Common myeloid progenitor, CD34-positive (primary cell): ENCODE measurements around the gene ABI3BP.

Experiments used
- CTCF ChIA-PET: fragments of 350-600 bp; sonication (Branson Sonifier 250); formaldehyde crosslinking; loops from one replicate; lab custom pipeline; 2021; ENCODE audit warnings: antibody characterized with exemption; lab: Charles Lee
- POLR2A ChIA-PET: fragments of 350-600 bp; sonication (Branson Sonifier 250); formaldehyde crosslinking; loops from one replicate; lab custom pipeline; 2021; ENCODE audit warnings: antibody characterized with exemption; lab: Charles Lee
- DNase-seq, 3 donors: peaks; one replicate each; pipeline versions ENCODE4 v3.0.0 to v3.0.0-alpha.2; 2013
- H3K27ac ChIP-seq, 2 experiments: 1 replicate in 1 of 2; 2 replicates in 1 of 2; pipeline ENCODE4 v1.7.0; 2013; ENCODE audit warnings: inconsistent platforms in 2 of 2, low read length in 2 of 2, mild to moderate bottlenecking in 2 of 2, low read depth in 1 of 2, moderate library complexity in 1 of 2; ENCODE audit not compliant: severe bottlenecking in 2 of 2, insufficient read depth in 1 of 2, poor library complexity in 1 of 2
- H3K27me3 ChIP-seq, 5 experiments: replicated peaks in 2 of 5; 1 replicate in 3 of 5; 2 replicates in 2 of 5; pipeline versions ENCODE4 v1.6.1 to v1.7.0; 2013; ENCODE audit warnings: low read length in 4 of 5, mild to moderate bottlenecking in 2 of 5, moderate library complexity in 2 of 5, inconsistent platforms in 1 of 5; ENCODE audit not compliant: insufficient read depth in 5 of 5, control insufficient read depth in 4 of 5
- H3K36me3 ChIP-seq, 4 experiments: 1 replicate in 2 of 4; 2 replicates in 2 of 4; pipeline versions ENCODE4 v1.6.1 to v1.7.0; 2013; ENCODE audit warnings: low read length in 3 of 4, control low read depth in 1 of 4, mild to moderate bottlenecking in 1 of 4; ENCODE audit not compliant: control insufficient read depth in 4 of 4, insufficient read depth in 4 of 4
- H3K4me1 ChIP-seq, 4 experiments: 1 replicate in 3 of 4; 2 replicates in 1 of 4; pipeline versions ENCODE4 v1.6.1 to v1.7.1; 2013; ENCODE audit warnings: low read length in 3 of 4, mild to moderate bottlenecking in 3 of 4, control low read depth in 1 of 4, inconsistent platforms in 1 of 4, moderate library complexity in 1 of 4; ENCODE audit not compliant: control insufficient read depth in 4 of 4, insufficient read depth in 4 of 4; ENCODE audit errors: control extremely low read depth in 1 of 4
- H3K4me3 ChIP-seq, 7 experiments: 1 replicate in 4 of 7; 2 replicates in 3 of 7; pipeline versions ENCODE4 v1.5.1 to v1.7.0; 2013; ENCODE audit warnings: mild to moderate bottlenecking in 7 of 7, low read length in 6 of 7, moderate library complexity in 6 of 7, inconsistent platforms in 2 of 7, low read depth in 2 of 7, control low read depth in 1 of 7; ENCODE audit not compliant: insufficient read depth in 4 of 7, control insufficient read depth in 1 of 7; ENCODE audit errors: extremely low read depth in 1 of 7
- H3K9me3 ChIP-seq, 5 experiments: 1 replicate in 4 of 5; 2 replicates in 1 of 5; pipeline versions ENCODE4 v1.6.1 to v1.7.1; 2013; ENCODE audit warnings: low read length in 4 of 5, mild to moderate bottlenecking in 2 of 5, inconsistent platforms in 1 of 5, low read depth in 1 of 5, moderate library complexity in 1 of 5; ENCODE audit not compliant: control insufficient read depth in 4 of 5, insufficient read depth in 2 of 5; ENCODE audit errors: control extremely low read depth in 1 of 5
- WGBS: methylation state at CpG from one replicate; pipeline ENCODE4 v1.1.5; 2013; ENCODE audit not compliant: insufficient coverage; 5-methylcytosine and 5-hydroxymethylcytosine counted together

Gene ABI3BP

DNA sequence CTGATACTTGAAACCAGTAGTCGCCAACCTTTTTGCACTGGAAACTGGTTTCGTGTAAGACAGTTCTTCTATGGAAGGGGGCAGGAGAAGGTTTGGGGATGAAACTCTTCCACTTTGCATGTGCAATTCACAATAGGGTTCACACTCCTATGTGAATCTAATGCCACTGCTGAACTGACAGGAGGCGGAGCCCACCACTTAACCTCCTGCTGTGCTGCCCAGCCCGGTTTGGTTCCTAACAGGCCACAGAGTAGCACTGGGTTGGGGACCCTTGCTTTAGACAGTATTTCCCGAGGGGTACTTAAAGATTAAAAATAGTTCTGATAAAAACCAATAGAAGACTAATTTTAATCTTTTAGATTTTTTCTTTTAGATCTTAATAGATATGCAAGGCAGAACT lies 272.8 kb downstream of the ABI3BP start:
- WGBS = 100% methylated on average over 2 of the region's 5 CpGs
- no peaks in the 10 kb centered on the region for H3K9me3 ChIP-seq
- CTCF ChIA-PET = no interaction called here
- DNase-seq = no peak
- peaks cover 20 to 77% (median 45%) of the 10 kb centered on the region in 4 experiments for H3K36me3 ChIP-seq
- POLR2A ChIA-PET = no interaction called here
- no peaks in the 10 kb centered on the region for H3K27me3 ChIP-seq
- H3K4me1 ChIP-seq = no peaks in the 10 kb centered on the region
- H3K27ac ChIP-seq = no peak overlapping the region
- no peak overlapping the region for H3K4me3 ChIP-seq

DNA sequence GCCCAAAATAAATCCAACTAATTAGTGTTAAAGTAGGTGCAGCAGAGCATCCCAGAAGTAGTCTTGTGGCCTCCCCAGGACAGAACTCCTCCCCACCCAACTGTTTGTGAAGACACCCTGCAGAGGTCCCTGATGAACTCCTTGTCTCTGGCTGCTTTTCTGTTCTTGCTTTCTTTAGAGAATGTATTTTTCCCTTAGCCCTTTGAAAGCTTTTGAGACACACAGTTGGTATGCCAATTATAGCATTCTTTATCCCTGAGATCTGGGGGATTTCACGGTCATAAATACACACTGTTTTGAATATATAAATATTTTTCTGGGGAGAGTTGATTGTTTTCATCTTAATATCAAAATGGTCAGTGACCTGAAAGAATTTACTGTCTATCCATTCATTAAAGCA lies 274.1 kb downstream of the ABI3BP start:
- WGBS = no CpG with 5 or more reads among the region's 1 CpG
- H3K27ac ChIP-seq = no peak overlapping the region
- no peaks in the 10 kb centered on the region for H3K27me3 ChIP-seq
- no peaks in the 10 kb centered on the region for H3K4me1 ChIP-seq
- H3K36me3 ChIP-seq = peaks cover 26 to 79% (median 51%) of the 10 kb centered on the region in 4 experiments
- POLR2A ChIA-PET = no interaction called here
- no peak overlapping the region for H3K4me3 ChIP-seq
- no peaks in the 10 kb centered on the region for H3K9me3 ChIP-seq
- CTCF ChIA-PET = interaction anchor here (1.6 kb wide), 1 partner anchor 24 kb away, joined by 5 read pairs; no protein-coding TSS in a partner anchor
- DNase-seq = no peak

DNA sequence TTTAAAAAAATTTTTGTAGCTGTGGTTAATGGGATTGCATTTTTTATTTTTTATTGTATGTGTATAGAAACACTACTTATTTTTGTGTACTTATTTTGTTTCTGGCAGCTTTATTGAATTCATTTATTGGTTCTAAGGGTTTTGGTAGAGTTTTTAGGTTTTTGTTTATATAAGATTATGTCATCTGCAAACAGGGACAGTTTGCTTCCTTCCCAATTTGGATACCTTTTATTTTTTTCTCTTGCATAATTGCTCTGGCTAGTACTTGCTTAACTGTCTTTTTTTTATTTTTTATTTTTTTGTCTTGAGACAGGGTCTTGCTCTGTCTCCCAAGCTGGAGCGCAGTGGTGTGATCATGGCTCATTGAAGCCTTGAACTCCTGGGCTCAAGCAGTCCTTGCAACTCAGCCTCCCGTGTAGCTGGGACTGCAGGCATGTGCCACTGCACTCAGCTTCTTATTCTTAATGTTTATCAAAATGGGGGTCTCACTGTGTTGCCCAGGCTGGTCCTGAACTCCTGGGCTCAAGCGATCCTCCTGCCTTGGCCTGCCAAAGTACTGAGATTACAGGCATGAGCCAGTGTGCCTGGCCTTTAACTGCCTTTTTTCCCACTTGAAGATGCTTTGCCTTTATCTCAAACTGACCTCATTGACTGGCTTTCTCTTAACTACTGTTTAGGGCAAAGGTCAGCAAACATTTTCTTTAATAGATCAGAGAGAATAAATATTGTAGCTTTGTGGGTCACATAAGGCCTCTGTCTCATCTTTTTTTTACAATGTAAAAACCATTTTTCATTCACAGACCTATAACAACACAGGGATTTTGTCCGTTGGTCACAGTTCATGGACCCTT lies 275.4 kb downstream of the ABI3BP start:
- DNase-seq = no peak
- Histone ChIP-seq H3K9me3 (no peaks in the 10 kb centered on the region), H3K36me3 (peaks cover 27 to 80% (median 52%) of the 10 kb centered on the region in 4 experiments), H3K27ac (no peak overlapping the region), H3K27me3 (no peaks in the 10 kb centered on the region), H3K4me3 (no peak overlapping the region), H3K4me1 (no peaks in the 10 kb centered on the region)
- CTCF ChIA-PET = interaction anchor here (0.6 to 1.6 kb wide), 4 partner anchors 10 to 885 kb away, joined by 3 to 5 read pairs (median 3); no protein-coding TSS in a partner anchor
- 100% methylated on average over 3 of the region's 4 CpGs for WGBS
- POLR2A ChIA-PET = interaction anchor here (0.6 kb wide), 1 partner anchor 8 kb away, joined by 3 read pairs; the partner anchor contains the start of gene TFG

DNA sequence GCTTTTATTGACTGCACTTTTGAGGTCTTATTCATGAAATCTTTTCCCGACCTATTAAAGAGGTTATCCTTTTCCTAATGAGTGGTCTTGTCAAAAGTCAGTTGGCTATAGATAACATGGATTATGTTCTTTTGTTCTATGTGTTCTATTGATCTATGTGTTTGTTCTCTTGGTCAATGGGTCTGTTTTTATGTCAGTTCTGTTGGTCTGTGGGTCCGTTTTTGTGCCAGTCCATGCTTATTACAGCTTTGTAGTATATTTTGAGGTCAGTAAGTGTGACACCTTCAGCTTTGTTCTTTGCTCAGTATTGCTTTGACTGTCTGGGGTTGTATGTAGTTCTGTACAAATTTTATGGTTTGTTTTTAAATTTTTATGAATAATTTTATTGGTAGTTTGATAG lies 276.2 kb downstream of the ABI3BP start:
- DNase-seq = no peak
- CTCF ChIA-PET = interaction anchor here (1.5 kb wide), 1 partner anchor 16 kb away, joined by 3 read pairs; no protein-coding TSS in a partner anchor
- Histone ChIP-seq H3K4me3 (no peak overlapping the region), H3K27ac (no peak overlapping the region), H3K9me3 (no peaks in the 10 kb centered on the region), H3K4me1 (peaks cover 0 to 2% (median 0%) of the 10 kb centered on the region in 4 experiments), H3K27me3 (no peaks in the 10 kb centered on the region), H3K36me3 (peaks cover 27 to 74% (median 48%) of the 10 kb centered on the region in 4 experiments)
- 100% methylated on average over 1 of the region's 2 CpGs for WGBS
- POLR2A ChIA-PET = no interaction called here

DNA sequence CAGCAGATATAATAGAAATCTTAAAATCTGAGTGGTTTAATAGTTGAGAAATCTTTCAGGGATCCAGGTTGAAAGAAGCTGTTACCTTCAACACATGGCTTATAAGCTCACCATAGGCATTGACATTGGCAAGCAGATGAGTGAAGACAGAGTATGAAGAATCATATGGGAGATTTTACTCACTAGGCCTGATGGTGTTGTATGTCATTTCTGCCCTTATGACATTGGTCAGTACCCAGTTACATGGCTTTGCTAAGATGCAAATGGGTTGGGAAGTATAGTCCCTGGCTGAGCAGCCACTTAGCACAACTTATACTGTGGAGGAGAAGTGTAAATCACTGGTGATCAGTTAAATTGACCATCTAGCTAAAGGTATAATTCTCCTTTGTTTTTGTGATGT lies 278.0 kb downstream of the ABI3BP start:
- ChIA-PET CTCF (interaction anchor here (1.0 kb wide), 1 partner anchor 28 kb away, joined by 3 read pairs; no protein-coding TSS in a partner anchor), POLR2A (no interaction called here)
- Histone ChIP-seq H3K27ac (no peak overlapping the region), H3K27me3 (no peaks in the 10 kb centered on the region), H3K4me1 (peaks cover 6 to 13% (median 11%) of the 10 kb centered on the region in 4 experiments), H3K36me3 (peaks cover 18 to 63% (median 34%) of the 10 kb centered on the region in 4 experiments), H3K9me3 (no peaks in the 10 kb centered on the region), H3K4me3 (no peak overlapping the region)
- DNase-seq = no peak

DNA sequence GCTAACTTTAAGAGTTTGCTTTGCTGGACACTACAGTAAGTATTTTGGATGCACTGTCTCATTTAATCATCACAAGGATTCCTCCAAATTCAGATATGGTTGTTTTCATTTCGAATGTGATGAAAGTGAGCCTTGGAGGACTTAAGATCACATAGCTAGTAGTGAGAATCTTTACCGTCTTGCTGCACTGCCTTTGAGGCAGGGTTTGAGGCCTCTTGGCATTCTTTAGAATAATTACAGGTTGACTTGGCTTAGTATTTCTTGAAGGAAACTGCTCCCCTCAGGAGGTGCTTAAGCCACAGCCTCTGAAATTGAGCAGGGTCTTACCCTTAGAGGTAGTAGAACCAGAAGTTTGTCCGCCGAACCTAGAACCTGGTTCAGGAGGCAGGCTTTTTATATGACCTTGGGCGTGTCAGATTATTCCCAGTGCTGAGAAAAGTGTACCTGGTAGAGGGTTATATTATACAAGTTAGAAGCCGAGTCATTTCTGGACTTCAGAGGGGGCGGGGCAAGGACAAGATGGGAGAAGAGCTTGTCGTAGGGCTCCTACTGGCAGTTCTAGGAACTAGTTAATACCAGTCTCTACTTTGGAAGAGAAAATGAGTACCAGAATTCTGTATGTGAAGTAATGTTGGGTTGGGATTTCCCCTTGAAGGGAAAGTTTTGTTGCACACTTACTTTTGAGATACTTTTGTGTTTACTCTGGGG lies 282.8 kb downstream of the ABI3BP start:
- Histone ChIP-seq H3K27ac (peak overlapping the region; percentile 74 to 85), H3K4me3 (peak overlapping the region; percentile 61 to 92 (median 78)), H3K4me1 (peaks cover 8 to 23% (median 18%) of the 10 kb centered on the region in 4 experiments), H3K36me3 (peaks cover 6 to 32% (median 12%) of the 10 kb centered on the region in 4 experiments), H3K27me3 (no peaks in the 10 kb centered on the region), H3K9me3 (no peaks in the 10 kb centered on the region)
- DNase-seq = peak; percentile 57 to 81 (median 75)
- POLR2A ChIA-PET = interaction anchor here (0.9 kb wide), 1 partner anchor 15 kb away, joined by 3 read pairs; no protein-coding TSS in a partner anchor
- WGBS = 43% methylated on average over 8 of the region's 8 CpGs
- CTCF ChIA-PET = interaction anchor here (0.7 to 3.4 kb wide), 21 partner anchors 12 to 394 kb away, joined by 3 to 12 read pairs (median 3); no protein-coding TSS in a partner anchor
